GM19438 (cell line): ENCODE data around the gene ZNF672.
"Not testable (repeated sequence)": the region's sequence is repeated elsewhere in the genome, so short reads cannot be mapped to it uniquely, and the experiment has no call there.

Experiments used
- ATAC-seq: cut with Tn5 transposase; IDR thresholded peaks from one replicate; pipeline ENCODE4 v1.9.1; 2021; ENCODE audit warnings: low read depth; ENCODE audit not compliant: unreplicated experiment

ZNF672 gene

DNA sequence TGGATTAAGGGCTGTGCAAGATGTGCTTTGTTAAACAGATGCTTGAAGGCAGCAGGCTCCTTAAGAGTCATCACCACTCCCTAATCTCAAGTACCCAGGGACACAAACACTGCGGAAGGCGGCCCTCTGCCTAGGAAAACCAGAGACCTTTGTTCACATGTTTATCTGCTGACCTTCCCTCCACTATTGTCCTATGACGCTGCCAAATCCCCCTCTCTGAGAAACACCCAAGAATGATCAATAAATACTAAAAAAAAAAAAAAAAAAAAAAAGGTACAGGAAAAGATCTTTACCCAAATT, 7.4 kb upstream of the ZNF672 start:
- not testable (repeated sequence) for ATAC-seq

DNA sequence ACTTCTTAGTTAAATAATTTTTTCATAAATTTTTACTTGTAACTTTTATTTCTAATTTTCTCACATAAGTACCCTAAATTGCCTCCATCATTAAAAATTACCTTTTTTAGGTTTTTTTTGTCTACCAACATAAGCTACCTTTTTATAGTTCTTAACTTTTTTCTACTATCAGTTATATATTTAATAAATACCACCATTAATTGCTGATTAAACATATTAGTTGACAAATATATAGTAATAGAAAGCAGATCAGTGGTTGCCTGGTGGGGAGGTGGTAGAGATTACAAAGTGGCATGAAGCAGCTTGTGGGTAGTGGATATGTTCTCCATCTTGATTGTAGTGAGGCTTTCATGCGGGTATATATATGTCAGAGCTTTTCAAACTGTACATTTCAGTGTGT, 6.2 kb upstream of the ZNF672 start:
- no peak for ATAC-seq

GRCh38 chr1:248834343-248834940, 3.6 kb upstream of the ZNF672 start:
- no peak for ATAC-seq

GRCh38 chr1:248837045-248837780, 811 bp upstream of the ZNF672 start:
- ATAC-seq = no peak

DNA sequence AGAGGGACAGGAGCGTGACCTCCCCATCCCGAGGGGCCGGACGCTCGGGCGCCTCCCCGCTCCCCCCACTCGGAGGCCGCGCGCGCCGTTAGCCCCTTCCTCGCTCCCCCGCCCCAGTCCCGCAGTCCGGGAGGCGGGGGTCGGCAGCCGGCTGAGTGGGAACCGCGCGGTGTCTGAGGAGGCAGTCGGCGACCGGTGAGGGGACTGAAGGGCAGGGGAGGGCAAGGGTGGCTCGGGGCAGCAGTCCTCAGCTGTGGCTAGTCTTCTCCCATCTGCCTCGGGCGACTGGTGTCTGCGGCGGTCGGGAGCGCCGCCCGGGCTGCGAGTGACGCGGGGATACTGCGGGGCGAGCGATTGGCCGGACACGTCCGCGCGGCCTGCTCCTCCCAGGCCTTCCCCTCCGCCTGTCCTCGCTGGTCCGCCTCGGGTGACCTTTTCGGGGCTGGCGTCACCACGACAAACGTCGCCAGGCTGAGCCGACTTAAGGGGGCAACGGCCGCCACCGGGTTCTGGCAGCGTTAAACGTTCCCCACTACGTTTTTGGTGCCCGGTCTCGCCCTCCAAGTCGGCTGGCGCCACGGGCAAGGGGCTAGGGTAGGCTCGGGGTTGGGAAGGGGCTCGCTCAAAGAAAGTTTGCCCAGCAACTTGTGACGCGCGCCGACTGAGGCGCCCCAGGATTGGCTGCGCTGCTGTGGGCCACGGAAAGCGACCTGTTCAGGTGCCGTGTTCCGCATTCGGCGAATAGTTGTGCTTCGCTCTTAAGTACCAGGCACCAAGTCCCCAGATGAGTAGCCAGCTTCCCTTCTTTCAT, 538 bp downstream of the ZNF672 start:
- ATAC-seq = peak; percentile 52

DNA sequence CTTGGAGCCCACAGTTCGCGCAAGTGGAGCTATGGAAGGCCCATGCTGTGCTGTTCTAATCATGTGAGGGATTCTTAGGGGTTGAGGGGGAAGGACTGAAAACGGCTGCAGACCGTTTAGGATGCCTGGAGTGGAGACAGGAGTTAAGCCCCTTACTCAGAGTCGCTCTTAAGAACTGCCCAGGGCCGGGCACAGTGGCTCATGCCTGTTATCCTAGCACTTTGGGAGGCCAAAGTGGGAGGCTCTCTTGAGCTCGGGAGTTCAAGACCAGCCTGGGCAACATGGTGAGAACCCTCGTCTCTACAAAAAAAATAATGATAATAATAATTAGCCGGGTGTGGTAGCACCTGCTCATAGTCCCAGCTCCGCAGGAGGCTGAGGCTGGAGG, 1.1 kb downstream of the ZNF672 start:
- no peak for ATAC-seq

DNA sequence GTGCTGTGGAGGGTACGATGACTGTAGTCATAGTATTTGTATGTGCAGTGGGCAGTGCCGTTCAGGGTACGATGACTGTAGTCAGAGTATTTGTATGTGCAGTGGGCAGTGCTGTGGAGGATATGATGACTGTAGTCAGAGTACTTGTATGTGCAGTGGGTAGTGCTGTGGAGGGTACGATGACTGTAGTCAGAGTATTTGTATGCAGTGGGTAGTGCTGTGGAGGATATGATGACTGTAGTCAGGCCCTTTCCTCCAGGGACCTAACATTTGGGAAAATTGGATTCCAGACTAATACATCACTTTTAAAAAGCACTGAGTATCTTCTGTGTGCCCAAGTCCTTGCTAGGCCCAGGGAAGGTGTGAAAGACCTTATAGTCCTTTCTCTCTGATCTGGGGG, 2.9 kb downstream of the ZNF672 start:
- ATAC-seq = no peak

GRCh38 chr1:248841702-248842395, 3.8 kb downstream of the ZNF672 start:
- no peak for ATAC-seq

DNA sequence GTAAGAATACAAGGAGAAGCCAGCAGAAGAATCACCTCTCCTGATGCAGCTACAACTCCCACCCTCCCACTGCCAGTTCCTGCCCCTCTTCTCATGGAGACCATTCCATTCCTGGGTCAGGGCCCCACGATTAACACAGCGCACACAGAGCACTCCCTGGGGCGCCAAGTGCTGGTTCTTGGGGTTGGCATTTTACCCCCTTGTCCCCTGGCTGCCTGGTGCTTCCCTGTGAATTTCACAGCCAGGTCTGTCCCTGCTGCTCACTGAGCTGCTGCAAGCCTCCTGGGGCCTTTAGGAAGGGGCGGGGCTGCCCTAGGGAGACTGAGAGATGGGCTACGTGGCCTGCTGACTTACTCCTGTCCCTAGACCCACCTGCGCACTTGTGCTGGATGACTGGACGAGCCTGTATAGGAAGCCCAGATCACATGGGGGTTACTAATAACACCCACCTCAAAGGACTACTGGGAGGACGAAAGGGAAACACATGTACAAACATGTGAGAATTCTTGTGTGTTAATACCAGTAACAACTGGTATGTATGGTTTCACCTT, 4.8 kb downstream of the ZNF672 start:
- peak; percentile 30 for ATAC-seq

GRCh38 chr1:248843687-248844086, 5.7 kb downstream of the ZNF672 start:
- ATAC-seq = no peak

- ATAC-seq = no peak
Measured at GRCh38 chr1:248844526-248844925, 6.5 kb downstream of the ZNF672 start.

DNA sequence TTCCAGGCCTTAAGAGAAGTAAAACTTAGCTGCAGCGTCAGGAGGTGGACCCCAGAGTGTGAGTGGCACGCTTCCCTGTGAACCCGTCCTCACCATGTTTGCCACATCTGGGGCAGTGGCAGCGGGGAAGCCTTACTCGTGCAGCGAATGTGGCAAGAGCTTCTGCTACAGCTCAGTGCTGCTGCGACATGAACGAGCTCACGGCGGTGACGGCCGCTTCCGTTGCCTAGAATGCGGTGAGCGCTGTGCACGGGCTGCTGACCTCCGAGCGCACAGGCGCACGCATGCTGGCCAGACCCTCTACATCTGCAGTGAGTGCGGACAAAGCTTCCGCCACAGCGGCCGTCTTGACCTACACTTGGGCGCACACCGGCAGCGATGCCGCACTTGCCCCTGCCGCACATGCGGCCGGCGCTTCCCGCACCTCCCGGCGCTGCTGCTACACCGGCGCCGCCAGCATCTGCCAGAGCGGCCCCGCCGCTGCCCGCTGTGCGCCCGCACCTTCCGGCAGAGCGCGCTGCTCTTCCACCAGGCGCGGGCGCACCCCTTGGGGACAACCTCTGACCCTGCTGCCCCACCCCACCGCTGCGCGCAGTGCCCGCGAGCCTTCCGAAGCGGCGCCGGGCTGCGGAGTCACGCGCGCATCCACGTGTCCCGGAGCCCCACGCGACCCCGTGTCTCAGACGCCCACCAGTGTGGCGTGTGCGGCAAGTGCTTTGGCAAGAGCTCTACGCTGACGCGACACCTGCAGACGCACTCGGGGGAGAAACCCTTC, 9.3 kb downstream of the ZNF672 start:
- no peak for ATAC-seq

- ATAC-seq = no peak
Measured at GRCh38 chr1:248847956-248848561, 10.0 kb downstream of the ZNF672 start.

GRCh38 chr1:248848602-248849001, 10.6 kb downstream of the ZNF672 start:
- no peak for ATAC-seq

DNA sequence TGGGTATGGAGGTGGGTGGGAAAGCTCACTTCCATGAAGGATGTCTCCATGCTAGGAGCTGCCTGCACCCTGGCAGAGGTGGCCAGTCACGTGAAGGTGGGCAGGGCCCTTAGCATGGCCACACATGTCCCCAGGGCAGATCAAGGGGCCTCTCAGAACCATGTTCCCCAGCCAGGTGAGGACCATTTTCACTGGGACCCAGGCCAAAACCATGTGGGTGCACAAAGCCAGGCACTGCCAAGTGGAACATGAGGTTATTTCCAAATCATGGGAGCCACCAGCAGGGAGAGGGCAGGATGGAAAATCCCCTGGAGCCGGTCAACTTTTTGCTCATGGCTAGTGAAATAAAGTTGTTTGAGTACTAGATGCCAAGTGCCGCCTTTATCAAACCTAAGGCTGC, 11.1 kb downstream of the ZNF672 start:
- no peak for ATAC-seq

DNA sequence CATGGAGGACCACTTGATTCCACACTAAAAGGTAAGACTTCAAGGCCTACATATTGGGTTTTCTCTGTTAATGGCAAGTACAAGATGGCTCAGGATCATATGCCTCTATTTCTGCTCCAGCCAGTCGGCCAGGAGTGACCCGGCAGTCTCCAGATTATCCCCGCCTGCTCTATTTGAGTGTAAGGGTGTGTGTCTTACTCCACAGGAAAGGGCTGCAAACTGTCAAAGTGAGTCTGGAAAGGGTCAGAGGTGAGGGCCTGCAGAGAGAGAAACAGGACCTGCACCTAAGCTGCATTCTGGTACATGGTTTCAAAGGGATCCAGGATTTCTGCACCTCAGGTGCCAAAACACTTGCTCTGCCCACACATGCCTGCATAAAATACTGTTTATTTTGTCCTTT, 11.6 kb downstream of the ZNF672 start:
- no peak for ATAC-seq

GRCh38 chr1:248850124-248850523, 12.1 kb downstream of the ZNF672 start:
- no peak for ATAC-seq

DNA sequence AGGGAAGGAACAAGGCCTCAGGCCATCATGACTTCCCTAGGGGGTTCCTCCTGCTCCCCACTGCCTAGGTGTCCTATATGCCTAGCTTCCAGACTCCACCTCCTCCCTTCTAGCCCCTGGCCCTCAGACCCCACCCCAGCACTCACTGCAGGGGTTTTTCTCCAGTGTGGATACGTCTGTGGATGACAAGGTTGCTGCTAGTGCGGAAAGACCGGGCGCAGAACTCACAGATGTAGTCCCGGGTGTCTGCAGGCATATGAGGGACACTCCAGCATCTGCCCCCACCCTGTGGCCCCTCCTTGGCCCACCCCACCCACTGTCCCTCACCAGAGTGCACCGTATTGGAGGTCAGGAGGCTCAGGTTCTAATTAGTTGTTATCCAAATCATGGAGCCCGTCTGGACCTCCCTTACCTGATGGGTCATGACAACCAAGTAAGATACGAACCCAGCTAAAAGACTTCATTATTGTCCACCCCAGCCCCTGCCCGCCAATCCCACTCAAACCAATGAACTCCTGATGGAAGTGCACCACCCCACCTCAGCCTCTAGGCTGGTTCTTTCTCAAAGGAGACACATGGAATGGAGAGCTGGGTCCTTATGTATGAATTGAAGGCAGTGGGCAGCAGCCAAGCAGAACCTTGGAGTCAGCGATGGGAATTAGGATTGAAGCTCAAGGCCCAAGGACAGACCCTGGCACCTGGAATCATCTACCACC, 12.7 kb downstream of the ZNF672 start:
- no peak for ATAC-seq

- no peak for ATAC-seq
Measured at GRCh38 chr1:248851390-248851789, 13.4 kb downstream of the ZNF672 start.
